ENCODE data around the gene C12orf60. TPM values are rescaled to one million over a fixed set of nuclear protein-coding genes. Genes with fewer than 3 reads are reported as not detected.

C12orf60 gene
- total RNA-seq, 1 experiment from 2014 or later: 1.9 TPM

GRCh38 chr12:14873440-14874185 is 70.1 kb downstream of the C12orf60 start:
- Histone ChIP-seq H3K9me3 (ENCODE audit: control insufficient read depth, low read depth, low read length) (no peaks in the 10 kb centered on the region), H3K23me2 (ENCODE audit: insufficient read length, low read depth, low read length, poor library complexity, severe bottlenecking) (no peaks in the 10 kb centered on the region), H2BK120ac (ENCODE audit: low read depth, low read length, poor library complexity, severe bottlenecking) (no peak overlapping the region), H3K27me3 (ENCODE audit: insufficient read depth, low read length) (no peaks in the 10 kb centered on the region), H2BK15ac (ENCODE audit: low read depth, low read length) (no peak overlapping the region), H4K5ac (ENCODE audit: insufficient read length, low read depth, low read length) (no peak overlapping the region), H3K79me1 (ENCODE audit: insufficient read depth, low read depth, low read length, poor library complexity, severe bottlenecking) (no peaks in the 10 kb centered on the region), H3K79me2 (ENCODE audit: insufficient read depth, low read length) (no peaks in the 10 kb centered on the region), H3K9ac (ENCODE audit: extremely low read depth, insufficient read length, low read length) (no peak overlapping the region), H3K4ac (ENCODE audit: low read depth, low read length) (no peak overlapping the region), H2AK5ac (ENCODE audit: insufficient read length, low read length) (no peak overlapping the region), H3K4me2 (ENCODE audit: insufficient read depth, insufficient read length, low read length) (no peak overlapping the region), H3T11ph (ENCODE audit: low read length) (no peak overlapping the region), H4K20me1 (ENCODE audit: control insufficient read depth, insufficient read depth, insufficient read length) (no peaks in the 10 kb centered on the region), H2AFZ (ENCODE audit: low read length) (no peak overlapping the region), H2BK20ac (ENCODE audit: low read depth, low read length, poor library complexity, severe bottlenecking) (no peak overlapping the region), H3K23ac (ENCODE audit: insufficient read length, low read depth, low read length) (no peak overlapping the region), H2BK5ac (ENCODE audit: insufficient read length, low read length) (no peak overlapping the region), H3K4me1 (ENCODE audit: insufficient read depth, low read length) (no peaks in the 10 kb centered on the region), H2BK12ac (ENCODE audit: insufficient read length, low read depth, low read length) (no peak overlapping the region), H3K14ac (ENCODE audit: insufficient read depth, low read length) (no peak overlapping the region), H4K91ac (ENCODE audit: insufficient read length, low read depth, low read length) (no peak overlapping the region), H3K56ac (ENCODE audit: insufficient read length, low read depth, low read length) (no peak overlapping the region), H4K8ac (replicated peaks; ENCODE audit: insufficient read length, low read depth, low read length) (no peak overlapping the region), H3K27ac (ENCODE audit: insufficient read length, low read depth, low read length) (no peak overlapping the region), H3K18ac (ENCODE audit: insufficient read length, low read depth, low read length) (no peak overlapping the region)
- Mint-ChIP-seq H3K27ac (no peak overlapping the region), H3K27me3 (ENCODE audit: low read depth) (no peaks in the 10 kb centered on the region), H3K36me3 (ENCODE audit: insufficient read depth in 1 of 3, low read depth in 3 of 3) (no peaks in the 10 kb centered on the region), H3K4me1 (no peaks in the 10 kb centered on the region), H3K4me3 (no peak overlapping the region), H3K9me3 (no peaks in the 10 kb centered on the region)
- WGBS (ENCODE audit: extremely low coverage, insufficient read length, low lambda C conversion rate): no CpG with 5 or more reads among the region's 1 CpG
- no peak for TF ChIP-seq CTCF (conservative IDR thresholded peaks at IDR 0.05)
- no peak for DNase-seq

Other genes starting within 250 kb of the C12orf60 start
- 15.2 and 15.5 TPM in 2 replicates for gene PLBD1, start 235.8 kb upstream of the C12orf60 start, total RNA-seq (2021)
- 1.3 and 1.9 TPM in 2 replicates for gene GUCY2C, start 107.1 kb upstream of the C12orf60 start, total RNA-seq (2021)
- gene WBP11, start 192 bp upstream of the C12orf60 start, total RNA-seq (2021): 108 TPM in 2 replicates
- gene SMCO3, start 10.5 kb downstream of the C12orf60 start, total RNA-seq (2021): not detected in 2 replicates
- gene ART4, start 39.9 kb downstream of the C12orf60 start, total RNA-seq (2021): not detected in 2 replicates
- not detected in 2 replicates for gene MGP, start 82.2 kb downstream of the C12orf60 start, total RNA-seq (2021)
- not detected in 2 replicates for gene ERP27, start 134.9 kb downstream of the C12orf60 start, total RNA-seq (2021)
- 0.29 and 0.44 TPM in 2 replicates for gene ARHGDIB, start 157.9 kb downstream of the C12orf60 start, total RNA-seq (2021)
- not detected in 2 replicates for gene PDE6H, start 169.4 kb downstream of the C12orf60 start, total RNA-seq (2021)